ENCODE results near the gene YTHDC2.
"Not testable (repeated sequence)": the region's sequence is repeated elsewhere in the genome, so short reads cannot be mapped to it uniquely, and the experiment has no call there.

Gene YTHDC2

DNA sequence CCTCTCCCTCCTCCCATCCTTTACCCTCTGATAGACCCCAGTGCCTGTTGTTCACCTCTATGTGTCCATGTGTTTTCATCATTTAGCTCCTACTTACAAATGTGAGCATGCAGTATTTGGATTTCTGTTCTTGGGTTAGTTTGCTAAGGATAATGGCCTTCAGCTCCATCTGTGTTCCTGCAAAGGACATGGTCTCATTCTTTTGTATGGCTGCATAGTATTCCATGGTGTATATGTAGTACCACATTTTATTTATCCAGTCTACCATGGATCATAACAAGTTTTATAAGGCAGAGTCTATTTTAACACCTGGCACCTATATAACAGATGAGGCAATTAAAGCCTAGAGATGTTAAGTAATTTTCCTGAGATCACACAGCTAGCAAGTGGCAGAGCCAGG is 7.4 kb downstream of the YTHDC2 start:
- no peak for DNase-seq

- DNase-seq: no peak
Observed at GRCh38 chr5:113523168-113523567, 9.7 kb downstream of the YTHDC2 start.

GRCh38 chr5:113524927-113525326 is 11.4 kb downstream of the YTHDC2 start:
- DNase-seq: no peak

- DNase-seq: no peak
Observed at GRCh38 chr5:113526421-113526820, 12.9 kb downstream of the YTHDC2 start.

DNA sequence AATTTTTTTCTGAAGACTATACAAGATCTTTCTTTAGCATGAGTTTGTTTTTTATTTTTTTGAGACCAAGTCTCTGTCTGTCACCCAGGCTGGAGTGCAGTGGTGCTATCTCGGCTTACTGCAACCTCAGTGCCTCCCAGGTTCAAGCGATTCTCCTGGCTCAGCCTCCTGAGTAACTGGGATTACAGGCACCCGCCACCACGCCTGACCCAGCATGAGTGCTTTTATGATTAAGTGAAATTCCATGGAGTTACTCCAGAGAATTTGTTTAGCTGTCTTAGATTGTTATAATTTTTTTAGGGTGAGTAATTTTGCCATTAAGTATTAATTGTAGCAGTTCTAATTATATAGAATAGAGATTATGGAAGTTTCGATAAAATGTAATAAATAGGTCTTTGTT is 14.3 kb downstream of the YTHDC2 start:
- DNase-seq: no peak

GRCh38 chr5:113531481-113532159 is 18.1 kb downstream of the YTHDC2 start:
- no peak for DNase-seq

- DNase-seq: no peak
Observed at GRCh38 chr5:113538313-113538712, 24.8 kb downstream of the YTHDC2 start.

DNA sequence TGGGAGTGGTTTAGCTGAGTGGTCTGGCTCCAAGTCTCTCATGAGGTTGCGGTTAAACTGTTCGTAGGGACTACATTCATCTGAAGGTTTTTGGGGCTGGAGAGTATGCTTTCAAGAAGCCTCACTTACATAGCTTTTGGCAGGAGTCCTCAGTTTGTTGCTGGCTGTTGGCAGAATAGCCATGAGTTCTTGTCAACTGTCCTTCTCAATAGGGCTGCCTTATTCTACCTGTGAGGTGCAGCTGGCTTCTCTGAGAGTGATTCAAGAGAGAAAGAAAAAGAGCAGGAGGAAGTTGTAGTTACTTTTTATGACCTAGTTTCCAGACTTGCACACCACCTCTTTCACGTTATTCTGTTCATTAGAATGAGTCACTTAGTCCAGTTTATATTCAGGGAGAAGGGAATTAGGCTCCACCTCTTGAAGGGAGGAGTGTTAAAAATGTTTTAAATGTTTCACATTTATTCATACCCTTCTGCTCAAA is 33.2 kb downstream of the YTHDC2 start:
- DNase-seq: no peak

DNA sequence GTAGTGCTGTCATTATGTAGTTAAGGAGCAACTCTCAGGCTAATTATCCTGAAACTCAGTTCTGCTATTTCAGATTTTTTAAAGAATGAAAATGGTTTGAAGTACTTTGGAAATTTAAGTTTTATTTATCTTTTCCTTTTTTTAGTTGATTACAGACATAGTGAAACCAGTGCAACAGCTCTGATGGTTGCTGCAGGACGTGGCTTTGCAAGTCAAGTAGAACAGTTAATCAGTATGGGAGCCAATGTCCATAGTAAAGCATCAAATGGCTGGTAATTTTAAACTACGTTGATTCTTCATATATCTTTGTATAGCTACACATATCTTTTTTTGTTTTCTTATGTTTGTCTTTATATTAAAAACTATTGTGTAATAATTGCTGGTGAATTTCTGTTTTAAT is 34.9 kb downstream of the YTHDC2 start:
- DNase-seq: no peak

- DNase-seq: no peak
Observed at GRCh38 chr5:113552137-113552536, 38.6 kb downstream of the YTHDC2 start.

GRCh38 chr5:113552620-113553019 is 39.1 kb downstream of the YTHDC2 start:
- DNase-seq: no peak

DNA sequence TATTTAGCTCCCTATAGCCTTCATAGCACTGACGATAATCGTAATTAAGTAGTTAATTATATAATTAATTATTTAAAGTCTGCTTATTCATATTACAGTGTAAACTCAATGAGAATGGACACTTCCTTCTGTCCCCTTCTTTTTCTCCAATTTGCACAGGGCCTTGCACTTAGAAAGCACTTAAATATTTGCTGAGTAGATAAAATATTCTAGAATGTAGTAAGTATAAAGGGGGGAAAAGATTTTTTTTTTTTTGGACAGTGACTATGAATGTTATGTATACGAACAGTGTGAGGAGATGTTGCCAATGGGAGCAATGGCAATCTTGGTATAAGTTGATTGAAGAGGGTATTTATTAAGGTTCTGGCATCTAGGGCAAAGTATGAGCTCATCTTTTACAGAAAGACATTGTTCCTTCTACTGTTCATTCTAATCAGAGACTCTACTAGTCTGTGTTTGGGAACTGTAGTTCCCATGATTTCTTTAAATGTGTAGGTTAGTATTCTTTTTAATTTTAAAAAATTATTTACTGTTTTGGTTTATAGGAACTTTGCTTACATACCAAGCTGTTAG is 49.4 kb downstream of the YTHDC2 start:
- no peak for DNase-seq

DNA sequence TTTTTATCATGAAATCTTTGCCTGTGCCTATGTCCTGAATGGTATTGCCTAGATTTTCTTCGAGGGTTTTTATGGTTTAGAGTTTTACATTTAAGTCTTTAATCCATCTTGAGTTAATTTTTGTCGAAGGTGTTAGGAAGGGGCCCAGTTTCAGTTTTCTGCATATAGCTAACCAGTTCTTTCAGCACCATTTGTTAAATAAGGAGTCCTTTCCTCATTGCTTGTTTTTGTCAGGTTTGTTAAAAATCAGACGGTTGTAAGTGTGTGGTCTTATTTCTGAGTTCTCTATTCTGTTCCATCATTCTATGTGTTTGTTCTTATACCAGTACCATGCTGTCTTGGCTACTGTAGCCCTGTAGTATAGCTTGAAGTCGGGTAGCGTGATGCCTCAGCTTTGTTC is 55.9 kb downstream of the YTHDC2 start:
- no peak for DNase-seq

DNA sequence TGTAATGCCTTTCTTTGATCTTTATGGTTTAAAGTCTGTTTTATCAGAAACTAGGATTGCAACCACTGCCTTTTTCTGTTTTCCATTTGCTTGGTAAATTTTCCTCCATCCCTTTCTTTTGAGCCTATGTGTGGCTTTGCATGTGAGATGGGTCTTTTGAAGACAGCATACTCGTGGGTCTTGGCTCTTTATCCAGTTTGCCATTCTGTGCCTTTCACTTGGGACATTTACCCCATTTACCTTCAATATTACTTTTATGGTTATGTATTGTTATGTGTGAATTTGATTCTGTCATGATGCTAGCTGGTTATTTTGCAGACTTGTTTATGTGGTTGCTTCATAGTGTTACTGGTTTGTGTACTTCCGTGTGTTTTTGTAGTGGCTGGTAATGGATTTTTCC is 59.2 kb downstream of the YTHDC2 start:
- no peak for DNase-seq

- no peak for DNase-seq
Observed at GRCh38 chr5:113574417-113574816, 60.9 kb downstream of the YTHDC2 start.

- DNase-seq: no peak
Observed at GRCh38 chr5:113575074-113575473, 61.6 kb downstream of the YTHDC2 start.

DNA sequence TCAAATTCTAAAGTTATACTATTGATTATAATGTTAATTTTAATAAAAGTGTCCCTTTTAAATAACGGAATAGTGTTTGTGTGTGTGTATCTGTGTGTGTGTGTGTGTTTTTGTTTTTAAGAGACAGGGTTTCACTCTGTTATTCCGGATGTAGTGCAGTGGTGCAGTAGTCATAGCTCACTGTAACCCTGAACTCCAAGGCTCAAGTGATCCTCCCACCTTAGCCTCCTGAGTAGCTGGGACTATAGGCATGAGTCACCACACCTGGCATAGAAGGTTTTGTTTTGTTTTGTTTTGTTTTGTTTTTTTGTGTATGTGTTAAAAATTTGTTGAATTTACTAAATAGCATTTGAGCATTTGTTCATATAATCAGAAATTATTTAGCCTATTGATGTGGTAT is 64.6 kb downstream of the YTHDC2 start:
- DNase-seq: no peak

DNA sequence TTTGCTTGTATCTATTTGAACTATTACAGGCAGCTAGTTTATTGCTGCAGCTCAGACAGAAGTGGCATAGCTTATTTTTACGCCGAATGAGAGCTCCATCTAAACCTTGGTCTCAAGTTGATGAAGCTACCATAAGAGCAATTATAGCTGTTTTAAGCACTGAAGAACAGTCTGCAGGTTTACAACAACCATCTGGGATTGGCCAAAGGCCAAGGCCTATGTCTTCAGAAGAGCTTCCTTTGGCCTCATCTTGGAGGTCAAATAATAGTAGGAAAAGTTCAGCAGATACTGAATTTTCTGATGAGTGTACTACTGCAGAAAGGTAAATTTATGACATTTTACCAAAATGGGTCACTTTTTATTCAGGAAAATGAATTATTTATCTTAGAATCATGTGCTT is 67.9 kb downstream of the YTHDC2 start:
- no peak for DNase-seq

GRCh38 chr5:113598150-113598549 is 84.7 kb downstream of the YTHDC2 start:
- no peak for DNase-seq

GRCh38 chr5:113598926-113599325 is 85.4 kb downstream of the YTHDC2 start:
- no peak for DNase-seq

DNA sequence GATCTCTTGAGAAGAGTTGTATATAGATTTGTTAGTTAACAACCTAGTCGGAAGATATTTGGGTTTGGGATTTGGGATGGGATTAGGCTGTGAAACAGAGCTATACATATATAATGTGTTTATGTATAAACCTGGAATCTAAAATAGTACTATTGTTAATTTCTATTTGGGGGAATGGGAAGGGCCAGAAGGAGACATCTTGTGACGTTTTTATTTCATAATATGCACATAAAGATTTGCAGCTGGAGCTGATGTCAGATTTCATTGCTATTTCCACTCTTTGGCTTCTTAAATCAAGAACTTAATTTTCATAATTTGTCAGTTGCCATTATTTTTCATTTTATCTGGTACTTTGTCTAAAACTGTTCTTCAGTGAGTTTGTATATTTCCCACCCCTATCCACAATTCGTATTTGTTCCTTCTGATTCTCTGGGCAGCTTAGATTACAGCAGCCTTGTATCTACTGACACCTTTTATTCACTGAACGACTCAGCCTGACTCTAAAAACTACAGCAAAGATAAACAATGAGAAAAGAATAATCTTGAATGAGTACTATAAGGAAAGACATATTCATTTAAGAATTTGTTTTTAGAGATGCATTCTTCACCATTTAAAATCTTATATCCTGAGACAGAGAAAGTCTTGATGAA is 86.9 kb downstream of the YTHDC2 start:
- DNase-seq: no peak

DNA sequence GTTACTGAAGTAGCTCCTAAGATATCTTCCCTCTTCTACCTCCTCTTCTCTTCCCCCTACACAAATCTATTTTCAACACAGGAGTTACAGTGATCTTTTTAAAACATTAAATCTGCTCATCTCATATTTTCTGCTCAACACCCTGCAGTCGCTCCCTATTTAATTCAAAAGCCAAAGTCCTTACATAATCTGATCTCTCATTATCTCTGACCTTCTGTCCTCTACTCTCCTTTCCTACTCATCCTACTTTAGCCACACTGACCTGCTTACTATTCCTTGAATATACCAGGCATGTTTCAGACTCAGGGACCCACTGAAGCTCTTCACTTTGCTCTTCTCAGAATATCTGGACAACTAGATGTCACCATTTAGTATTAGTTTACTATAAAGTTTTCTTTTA is 87.9 kb downstream of the YTHDC2 start:
- no peak for DNase-seq

DNA sequence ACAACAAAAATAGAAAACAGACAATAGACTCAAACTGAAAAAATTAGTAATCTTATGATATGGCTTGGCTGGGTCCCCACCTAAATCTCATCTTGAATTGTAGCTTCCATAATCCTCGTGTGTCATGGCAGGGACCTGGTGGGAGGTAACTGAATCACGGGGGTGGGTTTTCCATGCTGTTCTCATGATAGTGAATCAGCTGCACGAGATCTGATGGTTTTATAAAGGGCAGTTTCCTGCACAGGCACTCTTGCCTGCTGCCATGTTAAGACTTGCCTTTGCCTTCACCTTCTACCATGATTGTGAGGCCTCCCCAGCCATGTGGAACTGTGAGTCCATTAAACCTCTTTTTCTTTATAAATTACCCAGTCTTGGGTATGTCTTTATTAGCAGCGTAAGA is 89.8 kb downstream of the YTHDC2 start:
- not testable (repeated sequence) for DNase-seq

Measured in NCI-H1048 (cell line).